ENCODE data around the gene CDKN1B.

The CDKN1B gene

GRCh38 chr12:12749433-12749832 lies 32.3 kb downstream of the CDKN1B start:
- no peak overlapping the region for H3K4me3 ChIP-seq (ENCODE audit: low read depth, low read length)
- DNase-seq (ENCODE audit: low read depth), result no peak
- TF ChIP-seq CTCF (IDR thresholded peaks at IDR 0.05; ENCODE audit: insufficient read depth, low read depth, low read length, missing control alignments), result no peak

DNA sequence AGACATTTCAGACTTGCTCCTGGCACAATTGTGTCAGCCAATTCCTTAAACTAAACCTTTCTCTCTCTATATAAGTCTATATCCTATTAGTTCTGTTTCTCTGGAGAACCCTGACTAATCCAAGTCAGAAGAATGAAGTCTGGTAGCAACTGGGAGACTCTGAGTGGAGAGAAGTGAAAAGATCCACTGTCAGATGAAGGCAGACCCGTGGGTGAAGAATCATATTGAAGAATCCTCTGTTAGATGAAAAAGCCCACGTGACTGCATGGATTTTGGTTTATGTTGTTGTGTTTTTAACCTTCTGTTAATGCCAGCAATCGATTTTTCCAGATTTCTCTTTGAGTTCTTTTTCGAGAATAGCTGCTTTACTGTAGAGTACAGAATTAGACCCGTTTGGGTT lies 38.8 kb downstream of the CDKN1B start:
- no peak overlapping the region for H3K4me3 ChIP-seq (ENCODE audit: low read depth, low read length)
- DNase-seq (ENCODE audit: low read depth), result no peak
- no peak for TF ChIP-seq CTCF (IDR thresholded peaks at IDR 0.05; ENCODE audit: insufficient read depth, low read depth, low read length, missing control alignments)

- H3K4me3 ChIP-seq (ENCODE audit: low read depth, low read length), result no peak overlapping the region
- no peak for DNase-seq (ENCODE audit: low read depth)
- TF ChIP-seq CTCF (IDR thresholded peaks at IDR 0.05; ENCODE audit: insufficient read depth, low read depth, low read length, missing control alignments), result no peak
These were observed 40.0 kb downstream of the CDKN1B start for GRCh38 chr12:12757121-12757520.

- no peak for TF ChIP-seq CTCF (IDR thresholded peaks at IDR 0.05; ENCODE audit: insufficient read depth, low read depth, low read length, missing control alignments)
- H3K4me3 ChIP-seq (ENCODE audit: low read depth, low read length), result no peak overlapping the region
- DNase-seq (ENCODE audit: low read depth), result no peak
These were observed 42.2 kb downstream of the CDKN1B start for GRCh38 chr12:12759234-12759915.

- no peak overlapping the region for H3K4me3 ChIP-seq (ENCODE audit: low read depth, low read length)
- no peak for TF ChIP-seq CTCF (IDR thresholded peaks at IDR 0.05; ENCODE audit: insufficient read depth, low read depth, low read length, missing control alignments)
- DNase-seq (ENCODE audit: low read depth), result no peak
These were observed 47.7 kb downstream of the CDKN1B start for GRCh38 chr12:12764824-12765223.

DNA sequence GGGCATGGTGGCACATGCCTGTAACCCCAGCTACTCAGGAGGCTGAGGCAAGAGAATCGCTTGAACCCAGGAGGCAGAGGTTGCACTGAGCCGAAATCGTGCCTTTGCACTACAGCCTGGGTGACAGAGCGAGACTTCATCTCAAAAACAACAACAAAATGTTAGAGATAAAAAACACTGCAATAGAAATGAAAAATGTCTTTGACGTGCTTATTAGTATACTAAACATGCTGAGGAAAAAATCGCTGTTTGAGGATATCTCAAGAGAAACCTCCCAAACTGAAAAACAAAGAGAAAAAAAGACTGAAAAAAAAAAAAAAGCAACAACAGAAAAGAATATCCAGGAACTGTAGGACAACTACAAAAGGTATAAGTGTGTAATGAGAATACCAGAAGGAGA lies 53.1 kb downstream of the CDKN1B start:
- no peak overlapping the region for H3K4me3 ChIP-seq (ENCODE audit: low read depth, low read length)
- TF ChIP-seq CTCF (IDR thresholded peaks at IDR 0.05; ENCODE audit: insufficient read depth, low read depth, low read length, missing control alignments), result no peak
- DNase-seq (ENCODE audit: low read depth), result no peak

Measured in GM12865 (cell line).